GM21619 (cell line): Measurements from ENCODE around the gene LRRC32.
"Not testable (repeated sequence)": the region's sequence is repeated elsewhere in the genome, so short reads cannot be mapped to it uniquely, and the experiment has no call there.

ENCODE experiments used
- ATAC-seq: cut with Tn5 transposase; IDR thresholded peaks from one replicate; pipeline ENCODE4 v1.9.1; 2021; ENCODE audit not compliant: unreplicated experiment

The LRRC32 gene

DNA sequence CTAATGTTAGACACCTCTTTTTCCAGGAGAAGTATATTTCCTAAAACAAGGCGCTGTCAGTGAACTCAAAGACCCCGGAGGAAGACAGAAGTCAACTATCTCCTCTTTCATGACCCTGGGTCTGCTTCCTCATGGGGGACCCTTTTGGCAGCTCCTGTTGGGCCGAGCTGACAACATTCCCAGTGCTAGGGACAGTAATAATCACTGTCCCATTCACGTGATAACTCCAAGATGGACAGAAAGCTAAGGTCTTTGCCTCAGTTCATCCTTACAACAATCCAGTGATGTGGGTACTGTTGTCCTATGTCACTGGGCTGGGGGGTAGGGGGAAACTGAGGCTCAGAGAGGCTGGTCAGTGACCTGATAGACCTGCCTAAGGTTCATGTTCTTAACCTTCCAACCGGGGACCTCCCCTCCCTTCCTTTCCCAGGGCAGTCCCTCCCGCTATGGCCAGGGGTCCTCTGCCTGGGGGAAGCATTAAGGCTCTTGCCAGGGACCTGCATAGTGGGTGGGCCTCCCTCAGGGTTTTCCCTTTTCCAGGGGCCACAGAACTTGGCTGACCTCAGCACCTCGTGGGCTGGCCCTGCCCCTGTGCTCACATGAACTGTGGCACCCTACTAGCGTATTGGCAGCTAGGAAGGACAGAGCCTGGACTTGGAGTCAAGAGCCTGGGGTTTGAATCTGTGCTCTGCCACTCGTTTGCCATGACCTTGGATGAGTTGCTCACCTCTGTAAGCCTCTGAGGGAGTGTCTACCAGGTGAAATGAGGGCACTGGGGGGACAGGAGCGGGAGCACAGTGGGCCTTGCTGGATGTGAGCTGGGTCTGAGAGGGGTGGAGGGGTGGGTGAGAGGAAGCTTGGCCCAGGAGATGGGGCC, 53.6 kb downstream of the LRRC32 start:
- ATAC-seq: no peak

DNA sequence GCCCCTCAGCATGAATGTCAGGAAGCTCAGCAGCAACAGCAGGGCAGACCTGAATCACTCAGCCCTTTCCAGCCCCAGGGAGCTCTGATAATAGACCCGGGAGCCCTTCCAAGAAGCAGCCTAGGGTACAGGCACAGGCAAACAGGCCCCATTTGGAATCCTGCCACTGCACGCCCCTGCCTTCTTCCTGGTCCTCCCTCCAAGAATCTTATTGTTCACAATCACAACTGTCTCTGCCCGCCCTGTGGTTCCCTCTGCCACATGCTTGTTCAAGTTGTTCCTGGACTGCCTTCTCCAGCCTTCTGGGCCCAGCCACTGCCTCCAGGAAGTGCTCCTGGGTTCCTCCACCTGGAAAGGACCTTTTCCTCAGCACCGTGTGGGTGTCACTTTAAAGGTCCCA, 54.6 kb downstream of the LRRC32 start:
- no peak for ATAC-seq

DNA sequence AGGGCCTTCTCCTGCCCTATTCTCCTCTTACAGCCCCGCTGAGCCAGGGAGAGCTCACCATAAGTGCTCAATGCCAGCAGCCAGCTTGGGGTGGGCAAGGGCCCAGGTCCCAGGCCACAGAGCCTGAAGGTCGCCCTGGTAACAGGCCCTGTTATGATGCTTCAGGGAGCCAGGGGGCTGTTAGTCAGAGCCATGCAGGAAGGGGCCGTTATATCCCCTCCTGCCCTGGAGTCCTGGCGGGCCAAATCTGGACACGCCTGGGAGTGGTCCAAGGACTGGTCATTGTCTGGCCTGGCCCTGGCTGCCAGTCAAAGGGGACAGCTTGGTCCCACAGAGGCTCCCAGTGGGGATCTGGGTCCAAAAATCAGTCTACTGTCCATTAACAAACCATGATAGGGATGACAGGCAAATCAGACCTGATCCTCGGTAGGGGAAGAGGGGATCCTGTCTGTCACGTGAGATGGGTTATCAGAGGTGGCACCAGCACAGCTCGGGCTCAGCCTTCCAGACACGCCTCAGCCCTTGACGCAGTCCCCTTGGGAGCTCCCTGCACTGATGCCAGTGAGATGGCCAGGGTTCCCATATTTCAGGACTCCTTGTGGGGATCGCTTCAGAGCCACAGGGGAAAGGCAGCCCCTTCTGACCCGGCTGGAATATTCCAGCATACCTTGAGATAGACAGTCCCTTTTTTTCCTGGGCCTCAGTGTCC, 55.9 kb downstream of the LRRC32 start:
- no peak for ATAC-seq

DNA sequence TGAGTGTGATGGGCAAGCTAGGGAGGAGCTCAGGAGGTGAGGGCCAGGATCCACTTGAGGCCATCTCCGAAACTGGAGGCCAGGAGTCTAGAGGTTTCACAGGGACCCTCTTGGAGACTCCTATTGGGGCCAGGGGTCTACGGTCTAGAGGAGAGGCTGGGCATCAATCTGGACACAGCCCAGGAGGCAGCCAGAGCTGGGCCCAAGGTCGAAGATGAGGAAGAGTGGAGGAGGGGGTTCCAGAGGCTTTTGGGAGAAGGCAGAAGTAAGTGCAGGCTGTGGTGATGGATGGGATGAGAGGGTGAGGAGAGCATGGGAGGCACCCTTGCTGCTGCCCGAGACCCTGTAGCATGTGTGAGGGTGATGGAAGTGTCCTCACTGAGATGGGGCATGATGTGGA, 56.6 kb downstream of the LRRC32 start:
- ATAC-seq: no peak

DNA sequence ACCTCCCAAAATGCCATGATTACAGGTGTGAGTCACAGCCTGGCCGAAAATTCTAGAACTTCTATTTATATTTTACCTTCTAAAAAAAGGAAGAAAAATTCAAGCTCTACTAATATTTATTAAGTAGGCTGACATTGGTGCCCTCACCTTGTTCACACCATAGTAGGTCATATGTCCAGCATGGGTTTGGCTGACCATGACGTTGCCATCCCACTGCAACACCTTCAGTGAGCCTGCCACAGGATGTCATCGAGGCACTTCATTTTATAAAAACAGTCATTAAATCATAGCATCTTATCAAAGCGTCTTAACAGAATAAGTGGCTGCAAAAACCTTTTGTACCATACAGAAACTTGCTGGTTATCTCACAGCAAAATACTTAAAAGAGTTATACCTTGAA, 58.3 kb downstream of the LRRC32 start:
- ATAC-seq: no peak

DNA sequence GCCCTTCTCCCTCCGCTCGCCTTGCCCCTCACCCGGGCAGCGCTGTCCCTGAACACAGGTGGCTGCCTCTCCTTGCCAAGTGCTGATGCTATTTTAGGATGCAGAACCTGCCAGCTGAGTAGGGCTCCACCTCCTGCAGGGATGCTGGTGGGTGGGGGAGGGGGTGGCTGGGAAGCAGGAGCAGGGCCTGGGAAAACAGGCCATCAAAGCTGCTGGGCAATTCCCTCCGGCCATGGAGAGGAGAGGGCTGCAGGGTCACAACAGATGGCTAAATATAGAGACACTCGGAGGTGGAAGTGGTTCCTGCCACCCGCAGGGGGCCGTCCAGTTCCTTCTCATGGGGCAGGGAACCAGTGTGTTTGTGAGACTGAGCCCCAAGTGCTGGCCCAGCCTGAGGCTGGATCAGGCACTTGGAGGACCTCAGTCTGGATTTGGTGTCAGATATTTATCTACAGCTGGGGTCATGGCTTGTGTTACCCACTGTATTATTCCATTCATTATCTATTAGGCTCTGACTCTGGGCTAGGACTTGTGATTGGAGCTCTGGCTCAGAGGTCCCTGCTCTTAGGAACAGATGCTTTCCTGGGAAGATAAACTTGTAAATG, 59.6 kb downstream of the LRRC32 start:
- no peak for ATAC-seq

DNA sequence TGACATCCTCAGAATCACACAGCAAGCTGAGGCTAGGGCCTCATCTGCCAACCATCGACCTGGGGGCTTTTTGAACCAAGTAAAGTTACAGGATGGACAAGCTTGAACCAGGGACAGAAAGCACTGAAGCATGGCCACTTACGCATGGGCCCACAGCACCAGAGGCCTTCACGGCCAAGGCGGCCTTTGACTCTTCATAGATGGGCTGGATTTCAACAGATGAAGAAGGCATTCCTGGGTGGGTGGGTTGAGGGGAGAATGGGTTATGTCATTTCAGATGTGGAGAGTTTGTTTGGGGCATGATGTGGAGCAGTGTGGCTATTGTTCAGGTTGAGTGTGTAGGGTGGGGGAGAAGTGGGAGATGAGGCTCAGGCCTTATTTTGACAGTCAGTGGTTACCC, 60.2 kb downstream of the LRRC32 start:
- ATAC-seq: no peak

DNA sequence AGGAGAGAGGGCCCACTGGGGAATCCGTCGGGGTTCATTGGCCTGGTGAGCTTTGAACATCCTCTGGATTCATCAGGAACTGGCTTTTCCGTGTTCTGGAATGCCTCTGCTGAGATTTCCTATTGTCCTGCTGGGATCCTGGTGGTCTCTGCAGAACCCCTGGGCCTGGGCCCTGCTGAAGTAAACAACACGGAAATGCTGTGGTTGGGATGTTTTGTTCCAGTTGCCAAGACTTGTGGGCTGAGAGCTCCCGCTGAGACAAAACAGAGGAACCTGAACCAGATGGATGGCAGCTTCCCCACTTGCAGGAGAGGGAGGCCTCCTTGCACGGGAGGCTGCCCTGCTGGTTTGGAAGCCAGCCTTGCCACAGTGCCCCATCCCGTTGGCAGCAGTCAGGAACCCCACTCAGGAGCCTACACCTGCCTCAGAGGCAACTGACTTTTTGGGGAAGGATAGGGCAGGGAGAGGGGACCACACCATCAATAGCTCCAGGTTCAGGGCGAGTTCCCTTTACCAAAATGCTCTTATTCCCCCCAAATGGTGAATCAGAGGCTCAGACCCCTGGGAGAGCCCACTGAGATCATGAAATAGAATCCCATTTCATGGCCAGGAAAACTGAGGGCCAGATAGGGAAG, 60.7 kb downstream of the LRRC32 start:
- no peak for ATAC-seq

DNA sequence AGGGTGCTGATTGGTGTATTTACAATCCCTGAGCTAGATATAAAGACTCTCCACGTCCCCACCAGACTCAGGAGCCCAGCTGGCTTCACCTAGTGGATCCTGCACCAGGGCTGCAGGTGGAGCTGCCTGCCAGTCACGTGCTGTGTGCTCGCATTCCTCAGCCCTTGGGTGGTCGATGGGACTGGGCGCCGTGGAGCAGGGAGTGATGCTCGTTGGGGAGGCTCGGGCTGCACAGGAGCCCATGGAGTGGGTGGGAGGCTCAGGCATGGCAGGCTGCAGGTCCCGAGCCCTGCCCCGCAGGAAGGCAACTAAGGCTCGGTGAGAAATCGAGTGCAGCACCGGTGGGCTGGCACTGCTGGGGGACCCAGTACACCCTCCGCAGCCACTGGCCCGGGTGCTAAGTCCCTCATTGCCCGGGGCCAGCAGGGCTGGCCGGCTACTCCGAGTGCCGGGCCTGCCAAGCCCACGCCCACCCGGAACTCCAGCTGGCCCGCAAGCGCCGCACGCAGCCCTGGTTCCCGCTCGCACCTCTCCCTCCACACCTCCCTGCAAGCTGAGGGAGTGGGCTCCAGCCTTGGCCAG, 61.6 kb downstream of the LRRC32 start:
- ATAC-seq: not testable (repeated sequence)

DNA sequence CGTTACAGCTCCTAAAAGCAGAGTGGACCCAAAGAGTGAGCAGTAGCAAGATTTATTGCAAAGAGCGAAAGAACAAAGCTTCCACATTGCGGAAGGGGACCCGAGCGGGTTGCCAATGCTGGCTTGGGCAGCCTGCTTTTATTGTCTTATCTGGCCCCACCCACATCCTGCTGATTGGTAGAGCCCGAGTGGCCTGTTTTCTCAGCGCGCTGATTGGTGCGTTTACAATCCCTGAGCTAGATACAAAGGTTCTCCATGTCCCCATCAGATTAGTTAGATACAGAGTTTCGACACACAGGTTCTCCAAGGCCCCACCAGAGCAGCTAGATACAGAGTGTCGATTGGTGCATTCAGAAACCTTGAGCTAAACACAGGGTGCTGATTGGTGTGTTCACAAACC, 62.3 kb downstream of the LRRC32 start:
- not testable (repeated sequence) for ATAC-seq
